RWPE2 (cell line): ENCODE results near the gene IRAG1.

ENCODE experiments used
- ATAC-seq: fragments of 200-7000 bp; cut with Tn5 transposase; 3 replicates; pipeline ENCODE4 v1.9.1; 2021; ENCODE audit warnings: low read depth
- DNase-seq: peaks from one replicate; pipeline ENCODE4 v3.0.0-alpha.2; 2020; ENCODE audit warnings: low spot score
- H3K27ac ChIP-seq: fragments of 450-650 bp; 2 replicates; pipeline ENCODE4 v1.5.1; 2017; ENCODE audit warnings: mild to moderate bottlenecking; ENCODE audit not compliant: poor library complexity, severe bottlenecking
- H3K27me3 ChIP-seq: fragments of 250-450 bp; sonication (Bioruptor Pico); 2 replicates; pipeline ENCODE4 v1.5.1; 2021; ENCODE audit warnings: mild to moderate bottlenecking, moderate library complexity; ENCODE audit not compliant: insufficient read depth, poor library complexity, severe bottlenecking
- H3K36me3 ChIP-seq: fragments of 250-450 bp; sonication (Bioruptor Pico); 2 replicates; pipeline ENCODE4 v1.5.1; 2020; ENCODE audit warnings: low read depth, mild to moderate bottlenecking, moderate library complexity
- H3K4me1 ChIP-seq: fragments of 250-450 bp; sonication (Bioruptor Pico); 2 replicates; pipeline ENCODE4 v1.5.1; 2021; ENCODE audit warnings: mild to moderate bottlenecking, moderate library complexity; ENCODE audit not compliant: insufficient read depth, poor library complexity, severe bottlenecking
- H3K4me3 ChIP-seq: fragments of 250-450 bp; sonication (Bioruptor Pico); 2 replicates; pipeline ENCODE4 v1.5.1; 2021; ENCODE audit warnings: mild to moderate bottlenecking, moderate library complexity; ENCODE audit not compliant: severe bottlenecking
- H3K9me3 ChIP-seq: fragments of 250-450 bp; sonication (Bioruptor Pico); 2 replicates; pipeline ENCODE4 v1.5.1; 2021; ENCODE audit warnings: mild to moderate bottlenecking, moderate library complexity; ENCODE audit not compliant: severe bottlenecking
- CTCF ChIP-seq: fragments of 450-650 bp; IDR thresholded peaks from one replicate; pipeline ENCODE4 v1.5.1; 2017; ENCODE audit warnings: mild to moderate bottlenecking, moderate library complexity; ENCODE audit not compliant: poor library complexity, severe bottlenecking

Gene IRAG1

DNA sequence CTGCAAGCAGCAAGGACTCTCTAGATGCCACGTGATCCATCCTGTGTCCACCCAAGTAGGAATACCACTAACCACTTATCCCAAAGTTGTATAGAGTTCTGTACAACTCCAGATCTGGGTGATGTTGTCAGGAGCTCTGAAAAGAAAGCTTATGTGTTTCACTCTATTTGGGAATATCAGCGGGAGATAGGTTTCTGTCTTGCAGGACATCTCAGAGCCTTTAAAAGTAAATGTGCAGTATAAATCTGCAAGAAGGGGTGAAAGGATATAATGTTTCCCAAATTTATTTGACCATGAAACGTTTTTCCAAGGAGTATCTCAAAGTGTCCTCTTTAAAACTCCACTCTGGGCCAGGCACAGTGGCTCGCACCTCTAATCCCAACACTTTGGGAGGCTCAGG, 13.9 kb downstream of the IRAG1 start:
- no peaks in the 10 kb centered on the region for H3K27me3 ChIP-seq
- DNase-seq = no peak
- no peaks in the 10 kb centered on the region for H3K4me1 ChIP-seq
- H3K36me3 ChIP-seq = no peaks in the 10 kb centered on the region
- no peak overlapping the region for H3K27ac ChIP-seq
- ATAC-seq = no peak
- TF ChIP-seq CTCF = no peak
- H3K4me3 ChIP-seq = no peak overlapping the region
- H3K9me3 ChIP-seq = no peaks in the 10 kb centered on the region

DNA sequence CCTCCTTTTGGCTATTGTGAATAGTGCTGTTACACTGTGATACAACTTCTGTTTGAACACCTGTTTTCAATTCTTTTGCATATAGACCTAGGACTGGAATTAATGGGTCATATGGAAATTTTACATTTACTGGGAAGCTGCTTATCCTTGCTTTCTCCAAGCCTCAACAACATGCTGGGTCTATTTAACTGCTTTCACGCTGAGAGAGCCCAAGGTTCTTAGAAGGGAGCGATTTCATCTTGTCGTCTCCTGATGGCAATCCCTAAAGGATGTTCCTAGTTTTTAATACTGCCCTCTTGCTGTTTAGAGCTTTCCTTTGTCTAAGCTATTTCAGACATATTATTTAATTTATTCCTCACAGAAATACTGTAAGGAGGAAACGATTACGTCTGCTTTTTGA, 15.5 kb downstream of the IRAG1 start:
- Histone ChIP-seq H3K9me3 (no peaks in the 10 kb centered on the region), H3K36me3 (no peaks in the 10 kb centered on the region), H3K4me1 (no peaks in the 10 kb centered on the region), H3K27ac (no peak overlapping the region), H3K4me3 (no peak overlapping the region), H3K27me3 (no peaks in the 10 kb centered on the region)
- no peak for TF ChIP-seq CTCF
- ATAC-seq (no peak), DNase-seq (no peak)

- Histone ChIP-seq H3K4me1 (no peaks in the 10 kb centered on the region), H3K27ac (no peak overlapping the region), H3K36me3 (no peaks in the 10 kb centered on the region), H3K4me3 (no peak overlapping the region), H3K9me3 (no peaks in the 10 kb centered on the region), H3K27me3 (no peaks in the 10 kb centered on the region)
- DNase-seq = no peak
- no peak for ATAC-seq
- TF ChIP-seq CTCF = no peak
Observed at GRCh38 chr11:10676919-10677318, 16.6 kb downstream of the IRAG1 start.

- no peak overlapping the region for H3K4me3 ChIP-seq
- ATAC-seq = no peak
- H3K36me3 ChIP-seq = no peaks in the 10 kb centered on the region
- H3K4me1 ChIP-seq = no peaks in the 10 kb centered on the region
- no peaks in the 10 kb centered on the region for H3K9me3 ChIP-seq
- H3K27ac ChIP-seq = no peak overlapping the region
- H3K27me3 ChIP-seq = no peaks in the 10 kb centered on the region
- TF ChIP-seq CTCF = no peak
- DNase-seq = no peak
Observed at GRCh38 chr11:10674911-10675440, 18.6 kb downstream of the IRAG1 start.

GRCh38 chr11:10674440-10674855, 19.1 kb downstream of the IRAG1 start:
- Histone ChIP-seq H3K4me1 (no peaks in the 10 kb centered on the region), H3K9me3 (no peaks in the 10 kb centered on the region), H3K36me3 (no peaks in the 10 kb centered on the region), H3K4me3 (no peak overlapping the region), H3K27me3 (no peaks in the 10 kb centered on the region), H3K27ac (no peak overlapping the region)
- DNase-seq = no peak
- ATAC-seq = no peak
- TF ChIP-seq CTCF = no peak
